CD14-positive monocyte (primary cell): Measurements from ENCODE around the gene UBAP2. TPM values are rescaled to one million over a fixed set of nuclear protein-coding genes. Genes with fewer than 3 reads are reported as not detected.

ENCODE experiments used
- DNase-seq, 3 donors: peaks; one replicate each; pipeline ENCODE4 v3.0.0-alpha.2; 2011 to 2022
- H2AFZ ChIP-seq: 2 replicates; pipeline ENCODE4 v1.6.0; 2012; ENCODE audit warnings: mild to moderate bottlenecking, low read depth, low read length, inconsistent platforms; ENCODE audit not compliant: insufficient read depth, poor library complexity, severe bottlenecking
- H3K27ac ChIP-seq, 2 donors: 1 replicate in 1 of 2; 2 replicates in 1 of 2; pipeline ENCODE4 v1.5.1; 2012 to 2013; ENCODE audit warnings: low read length in 2 of 2, control low read depth in 1 of 2, inconsistent platforms in 1 of 2, low read depth in 1 of 2, mild to moderate bottlenecking in 1 of 2
- H3K27me3 ChIP-seq, 2 donors: one replicate each; pipeline versions ENCODE4 v1.6.0 to v1.6.1; 2011 to 2013; ENCODE audit warnings: low read length in 2 of 2; ENCODE audit not compliant: control insufficient read depth in 2 of 2, insufficient read depth in 2 of 2
- H3K36me3 ChIP-seq, 2 donors: replicated peaks in 1 of 2; 1 replicate in 1 of 2; 2 replicates in 1 of 2; pipeline versions ENCODE4 v1.5.1 to v1.6.1; 2012 to 2013; ENCODE audit warnings: low read length in 2 of 2, control low read depth in 1 of 2, inconsistent platforms in 1 of 2, mild to moderate bottlenecking in 1 of 2; ENCODE audit not compliant: insufficient read depth in 2 of 2, control insufficient read depth in 1 of 2
- H3K4me1 ChIP-seq, 2 donors: 1 replicate in 1 of 2; 2 replicates in 1 of 2; pipeline versions ENCODE4 v1.5.1 to v1.6.1; 2012 to 2013; ENCODE audit warnings: low read length in 2 of 2, control low read depth in 1 of 2, inconsistent platforms in 1 of 2, mild to moderate bottlenecking in 1 of 2, moderate library complexity in 1 of 2; ENCODE audit not compliant: insufficient read depth in 2 of 2, control insufficient read depth in 1 of 2
- H3K4me2 ChIP-seq: replicated peaks from 2 replicates; pipeline ENCODE3; 2012; ENCODE audit warnings: low read length, moderate library complexity, mild to moderate bottlenecking; ENCODE audit not compliant: poor library complexity, severe bottlenecking; ENCODE audit errors: extremely low read depth
- H3K4me3 ChIP-seq, 3 experiments: fragments of 200-600 bp in 1 of 3; sonication (generic) in 1 of 3; replicated peaks in 1 of 3; 1 replicate in 2 of 3; 2 replicates in 1 of 3; pipeline ENCODE4 v1.5.1; 2011 to 2013; ENCODE audit warnings: low read length in 3 of 3, mild to moderate bottlenecking in 3 of 3, control low read depth in 2 of 3, low read depth in 2 of 3, inconsistent platforms in 1 of 3, moderate library complexity in 1 of 3
- H3K79me2 ChIP-seq: 2 replicates; pipeline ENCODE4 v1.6.0; 2012; ENCODE audit warnings: mild to moderate bottlenecking, control low read depth, inconsistent platforms, low read length, moderate library complexity; ENCODE audit not compliant: insufficient read depth
- H3K9ac ChIP-seq: 2 replicates; pipeline ENCODE4 v1.6.0; 2017; ENCODE audit warnings: low read length, mild to moderate bottlenecking; ENCODE audit not compliant: insufficient read depth, poor library complexity, severe bottlenecking
- H3K9me3 ChIP-seq, 2 donors: replicated peaks in 1 of 2; 1 replicate in 1 of 2; 2 replicates in 1 of 2; pipeline versions ENCODE4 v1.5.1 to v1.6.1; 2012 to 2013; ENCODE audit warnings: low read length in 2 of 2, control low read depth in 1 of 2; ENCODE audit not compliant: control insufficient read depth in 1 of 2, insufficient read depth in 1 of 2
- H4K20me1 ChIP-seq: 2 replicates; pipeline ENCODE4 v1.6.0; 2012; ENCODE audit warnings: mild to moderate bottlenecking, low read length, control low read depth, moderate library complexity; ENCODE audit not compliant: insufficient read depth
- H3K27ac Mint-ChIP-seq, 7 donors: one replicate each; pipeline ENCODE4 v1.8.0; 2020; ENCODE audit warnings: mild to moderate bottlenecking in 7 of 7, mixed read lengths in 7 of 7, moderate library complexity in 6 of 7, inconsistent platforms in 2 of 7
- H3K27me3 Mint-ChIP-seq, 3 donors: one replicate each; pipeline ENCODE4 v1.8.0; 2021 to 2022; ENCODE audit warnings: low read depth in 3 of 3, mild to moderate bottlenecking in 3 of 3, mixed read lengths in 3 of 3, moderate library complexity in 3 of 3, inconsistent platforms in 1 of 3
- H3K36me3 Mint-ChIP-seq, 2 donors: one replicate each; pipeline ENCODE4 v1.8.0; 2020; ENCODE audit warnings: mixed read lengths in 2 of 2, inconsistent platforms in 1 of 2, mild to moderate bottlenecking in 1 of 2
- H3K4me1 Mint-ChIP-seq: one replicate; pipeline ENCODE4 v1.8.0; 2020; ENCODE audit warnings: mild to moderate bottlenecking, mixed read lengths
- H3K4me3 Mint-ChIP-seq, 2 donors: one replicate each; pipeline ENCODE4 v1.8.0; 2020; ENCODE audit warnings: mild to moderate bottlenecking in 2 of 2, mixed read lengths in 2 of 2, moderate library complexity in 1 of 2
- H3K9me3 Mint-ChIP-seq, 7 donors: one replicate each; pipeline ENCODE4 v1.8.0; 2020 to 2022; ENCODE audit warnings: mixed read lengths in 7 of 7, mild to moderate bottlenecking in 6 of 7, moderate library complexity in 6 of 7, inconsistent platforms in 2 of 7
- CTCF ChIP-seq: fragments of 200-600 bp; IDR thresholded peaks from one replicate; pipeline ENCODE4 v1.8.0; 2022; ENCODE audit warnings: antibody characterized with exemption, mild to moderate bottlenecking
- WGBS: methylation state at CpG from one replicate; pipeline ENCODE4 v1.1.5; 2013; ENCODE audit warnings: missing lambda C conversion rate; ENCODE audit not compliant: insufficient coverage; 5-methylcytosine and 5-hydroxymethylcytosine counted together
- intact Hi-C, 2 donors: fragments of 100-400 bp; cut with micrococcal nuclease; formaldehyde crosslinking; loops; one replicate each; pipeline versions ENCODE4 v1.15.0 to v1.15.1; 2023
- polyA plus RNA-seq, 3 donors: library from polyadenylated mRNA; depleted of rRNA in 1 of 3; unstranded in 2 of 3; stranded (reverse) in 1 of 3; fragments of 300-500 nt in 2 of 3; fragments of >200 nt in 1 of 3; fragmentation: Illumina TruSeq in 2 of 3; gene quantifications; 1 replicate in 2 of 3; 2 replicates in 1 of 3; pipeline ENCODE4 v1.2.3, GENCODE V29; 2012 to 2021

The UBAP2 gene
- polyA plus RNA-seq, 3 donors: 4.3 to 13.0 (median 5.7) TPM

GRCh38 chr9:34072868-34073590 is 24.3 kb upstream of the UBAP2 start:
- Mint-ChIP-seq H3K27ac (peak overlapping the region in 1 of 7 donors; percentile 32), H3K27me3 (peaks cover 0 to 4% (median 0%) of the 10 kb centered on the region in 3 donors), H3K36me3 (no peaks in the 10 kb centered on the region), H3K4me1 (no peaks in the 10 kb centered on the region), H3K4me3 (no peak overlapping the region), H3K9me3 (peaks cover 0 to 2% (median 0%) of the 10 kb centered on the region in 7 donors)
- no peaks in the 10 kb centered on the region for H3K27me3 ChIP-seq
- intact Hi-C loops: no loop called here
- WGBS: 98% methylated on average over 4 of the region's 5 CpGs
- DNase-seq: no peak
- H3K4me2 ChIP-seq: no peak overlapping the region
- H3K36me3 ChIP-seq: no peaks in the 10 kb centered on the region
- no peaks in the 10 kb centered on the region for H3K4me1 ChIP-seq
- H2AFZ ChIP-seq: no peak overlapping the region
- H4K20me1 ChIP-seq: no peaks in the 10 kb centered on the region
- TF ChIP-seq CTCF: no peak
- H3K4me3 ChIP-seq: no peak overlapping the region
- no peaks in the 10 kb centered on the region for H3K9me3 ChIP-seq
- no peaks in the 10 kb centered on the region for H3K79me2 ChIP-seq
- no peak overlapping the region for H3K27ac ChIP-seq
- H3K9ac ChIP-seq: no peak overlapping the region

- Histone ChIP-seq H3K4me1 (no peaks in the 10 kb centered on the region), H3K27ac (no peak overlapping the region), H3K36me3 (no peaks in the 10 kb centered on the region), H3K79me2 (no peaks in the 10 kb centered on the region), H4K20me1 (no peaks in the 10 kb centered on the region), H3K4me3 (no peak overlapping the region), H3K9ac (no peak overlapping the region), H3K27me3 (no peaks in the 10 kb centered on the region), H3K4me2 (no peak overlapping the region), H2AFZ (no peak overlapping the region), H3K9me3 (no peaks in the 10 kb centered on the region)
- Mint-ChIP-seq H3K27ac (no peak overlapping the region), H3K4me3 (no peak overlapping the region), H3K4me1 (no peaks in the 10 kb centered on the region), H3K36me3 (no peaks in the 10 kb centered on the region), H3K9me3 (peaks cover 0 to under 1% (median 0%) of the 10 kb centered on the region in 7 donors), H3K27me3 (peaks cover 0 to 4% (median 0%) of the 10 kb centered on the region in 3 donors)
- DNase-seq: no peak
- no peak for TF ChIP-seq CTCF
- 85% methylated on average over 1 of the region's 2 CpGs for WGBS
- intact Hi-C loops: no loop called here
These were observed 23.7 kb upstream of the UBAP2 start for GRCh38 chr9:34072410-34072809.
